ENCODE results near the gene ABHD4.
"Not testable (repeated sequence)": the region's sequence is repeated elsewhere in the genome, so short reads cannot be mapped to it uniquely, and the experiment has no call there.

ABHD4 gene

GRCh38 chr14:22553445-22553844, 44.7 kb upstream of the ABHD4 start:
- no peak for TF ChIP-seq CTCF (IDR thresholded peaks at IDR 0.05; ENCODE audit: low read depth, low read length)
- no peak for DNase-seq (ENCODE audit: extremely low read depth, low read depth)

GRCh38 chr14:22553861-22554497, 44.1 kb upstream of the ABHD4 start:
- not testable (repeated sequence) for DNase-seq (ENCODE audit: extremely low read depth, low read depth)

- TF ChIP-seq CTCF (IDR thresholded peaks at IDR 0.05; ENCODE audit: low read depth, low read length): no peak
- DNase-seq (ENCODE audit: extremely low read depth, low read depth): no peak
Observed at GRCh38 chr14:22554498-22555383, 43.4 kb upstream of the ABHD4 start.

GRCh38 chr14:22555384-22556011, 42.6 kb upstream of the ABHD4 start:
- no peak for DNase-seq (ENCODE audit: extremely low read depth, low read depth)

GRCh38 chr14:22556021-22556989, 41.8 kb upstream of the ABHD4 start:
- TF ChIP-seq CTCF (IDR thresholded peaks at IDR 0.05; ENCODE audit: low read depth, low read length): no peak
- DNase-seq (ENCODE audit: extremely low read depth, low read depth): no peak

More at GRCh38 chr14:22555384-22556011, 42.6 kb upstream of the ABHD4 start:
- no peak for TF ChIP-seq CTCF (IDR thresholded peaks at IDR 0.05; ENCODE audit: low read depth, low read length)

- peak; percentile 84 for TF ChIP-seq CTCF (IDR thresholded peaks at IDR 0.05; ENCODE audit: low read depth, low read length)
- DNase-seq (ENCODE audit: extremely low read depth, low read depth): peak; percentile 49
Observed at GRCh38 chr14:22556990-22557623, 41.0 kb upstream of the ABHD4 start.

GRCh38 chr14:22557846-22558220, 40.3 kb upstream of the ABHD4 start:
- no peak for DNase-seq (ENCODE audit: extremely low read depth, low read depth)
- no peak for TF ChIP-seq CTCF (IDR thresholded peaks at IDR 0.05; ENCODE audit: low read depth, low read length)

Data from AG09319 (cell line).